ENCODE data around the gene DMD.
A peak's percentile ranks its signal among the peaks of the same experiment; 100 is the strongest.

The DMD gene

DNA sequence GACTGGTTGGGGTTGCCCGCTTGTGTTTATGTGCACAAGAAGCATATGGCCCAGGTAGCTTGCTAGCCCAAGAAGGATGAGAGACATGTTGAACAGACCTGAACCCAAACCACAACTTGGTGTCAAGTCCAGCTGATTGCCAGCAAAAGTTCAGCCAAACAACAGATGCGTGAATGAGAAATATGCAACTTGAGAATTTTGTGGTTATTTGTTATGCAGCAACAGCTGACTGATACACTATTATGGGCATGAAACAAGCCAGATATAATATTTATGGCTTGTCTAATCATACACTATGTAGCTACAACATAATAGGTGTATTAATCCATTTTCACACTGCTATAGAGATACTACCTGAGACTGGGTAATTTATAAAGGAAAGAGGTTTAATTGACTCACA lies 2073.2 kb downstream of the DMD start:
- ATAC-seq = no peak
- no peaks in the 10 kb centered on the region for H3K27me3 Mint-ChIP-seq
- H3K36me3 Mint-ChIP-seq = peaks cover 26% of the 10 kb centered on the region
- H3K9me3 Mint-ChIP-seq = no peaks in the 10 kb centered on the region
- no peak overlapping the region for H3K4me3 Mint-ChIP-seq
- peaks cover 12% of the 10 kb centered on the region for H3K4me1 Mint-ChIP-seq
- H3K27ac Mint-ChIP-seq = no peak overlapping the region

DNA sequence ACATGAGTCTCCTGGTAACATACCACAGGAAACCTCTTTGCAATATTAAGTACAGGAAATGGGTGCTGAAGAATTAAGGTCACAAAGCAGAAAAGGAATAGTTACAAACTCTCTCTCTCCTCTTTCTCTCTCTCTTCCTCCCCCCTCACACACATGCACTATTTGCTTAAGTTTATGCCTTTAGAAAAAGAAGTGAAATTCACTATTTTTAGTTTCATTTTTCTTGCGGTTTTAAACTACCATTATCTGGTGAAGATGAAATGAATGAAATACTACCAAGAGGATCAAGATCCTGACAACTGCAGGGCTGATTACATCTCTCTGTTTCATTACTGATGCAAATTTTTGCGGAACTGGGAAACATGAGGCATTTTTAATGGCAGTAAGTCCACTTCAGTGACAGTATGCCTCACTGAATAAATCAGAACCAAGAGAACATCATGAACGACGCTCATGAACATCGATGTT lies 2075.2 kb downstream of the DMD start:
- Mint-ChIP-seq H3K36me3 (peaks cover 18% of the 10 kb centered on the region), H3K4me1 (peaks cover 12% of the 10 kb centered on the region), H3K4me3 (peak overlapping the region; percentile 38), H3K27me3 (no peaks in the 10 kb centered on the region), H3K27ac (no peak overlapping the region), H3K9me3 (no peaks in the 10 kb centered on the region)
- ATAC-seq = peak; percentile 85

DNA sequence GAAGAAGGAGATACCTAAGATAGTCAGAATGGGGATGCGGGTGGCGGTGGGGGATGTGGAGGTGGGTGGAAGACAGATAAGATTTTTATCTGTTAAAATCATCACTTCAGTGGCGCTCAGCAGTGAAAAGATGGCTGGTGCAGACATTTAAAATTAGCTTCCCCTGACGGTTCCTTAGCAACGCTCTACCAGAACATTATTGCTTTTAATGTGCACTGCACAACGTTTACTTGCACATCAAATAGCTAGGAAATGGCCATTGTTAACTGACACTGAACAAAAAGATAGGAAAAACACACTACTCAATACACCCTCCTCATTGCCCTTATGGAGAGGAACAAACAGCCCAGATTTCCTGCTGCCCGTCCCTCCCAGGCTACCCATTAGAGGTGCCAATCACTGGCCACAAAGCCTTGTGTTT lies 2078.5 kb downstream of the DMD start:
- no peaks in the 10 kb centered on the region for H3K27me3 Mint-ChIP-seq
- H3K36me3 Mint-ChIP-seq = peaks cover 4% of the 10 kb centered on the region
- no peaks in the 10 kb centered on the region for H3K9me3 Mint-ChIP-seq
- no peak overlapping the region for H3K27ac Mint-ChIP-seq
- ATAC-seq = no peak
- H3K4me1 Mint-ChIP-seq = peaks cover 12% of the 10 kb centered on the region
- H3K4me3 Mint-ChIP-seq = no peak overlapping the region

DNA sequence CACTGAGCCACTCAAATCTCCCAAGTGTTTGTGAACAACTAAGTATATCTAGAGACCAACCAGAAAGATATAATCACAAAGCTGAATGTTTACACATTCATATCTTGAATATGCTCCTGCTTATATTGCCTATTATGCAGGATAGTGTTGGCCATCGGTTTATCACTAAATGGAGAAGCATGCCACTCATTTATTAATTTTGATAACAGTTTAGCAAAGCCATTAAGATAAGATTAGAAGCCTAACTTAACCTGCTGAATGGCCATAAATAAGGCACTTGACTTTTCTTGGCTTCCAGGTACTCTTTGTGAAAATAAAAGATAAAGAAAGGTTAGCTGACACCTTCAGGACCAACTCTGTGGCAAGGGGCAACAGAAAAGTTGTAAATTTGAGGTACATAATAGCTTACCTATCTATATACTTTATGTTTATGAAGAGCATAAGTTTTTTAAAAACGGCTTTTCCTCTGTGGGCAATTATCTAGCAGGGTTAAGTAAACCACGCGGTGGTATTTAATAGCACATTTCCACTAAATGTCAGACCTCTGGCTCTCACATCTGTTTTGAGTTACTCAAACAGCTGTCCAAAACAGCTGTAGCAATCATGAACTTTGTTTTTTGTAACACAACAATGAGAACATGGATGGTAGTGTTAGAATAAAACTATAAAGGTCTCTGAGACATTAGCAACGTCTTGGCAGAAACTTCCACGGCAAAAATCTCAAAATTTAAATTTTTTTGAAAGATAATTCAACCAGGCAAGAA lies 2080.7 kb downstream of the DMD start:
- Mint-ChIP-seq H3K4me3 (no peak overlapping the region), H3K9me3 (no peaks in the 10 kb centered on the region), H3K36me3 (peaks cover 13% of the 10 kb centered on the region), H3K4me1 (peaks cover 4% of the 10 kb centered on the region), H3K27ac (no peak overlapping the region), H3K27me3 (no peaks in the 10 kb centered on the region)
- ATAC-seq = no peak

DNA sequence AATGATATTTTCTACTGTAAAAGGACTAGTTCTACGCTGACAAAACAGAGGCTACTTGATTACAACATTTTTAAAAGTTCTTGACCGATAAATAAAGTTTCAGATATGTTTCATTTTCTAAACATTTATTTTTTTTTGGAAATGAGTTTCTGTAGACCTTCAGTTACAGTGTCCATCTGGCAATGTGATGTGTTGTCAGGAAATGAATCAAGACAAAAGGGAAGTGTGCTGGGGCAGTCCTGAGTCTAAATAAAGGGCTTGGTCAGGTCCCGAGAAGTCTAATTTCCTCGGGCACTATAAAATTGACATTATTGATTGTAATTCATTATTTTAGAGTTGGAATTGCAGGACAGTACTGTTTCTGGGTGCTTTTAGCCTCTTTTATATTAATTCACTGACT lies 2082.5 kb downstream of the DMD start:
- H3K4me1 Mint-ChIP-seq = no peaks in the 10 kb centered on the region
- H3K27me3 Mint-ChIP-seq = no peaks in the 10 kb centered on the region
- H3K4me3 Mint-ChIP-seq = no peak overlapping the region
- H3K36me3 Mint-ChIP-seq = peaks cover 17% of the 10 kb centered on the region
- no peaks in the 10 kb centered on the region for H3K9me3 Mint-ChIP-seq
- no peak overlapping the region for H3K27ac Mint-ChIP-seq
- ATAC-seq = no peak

DNA sequence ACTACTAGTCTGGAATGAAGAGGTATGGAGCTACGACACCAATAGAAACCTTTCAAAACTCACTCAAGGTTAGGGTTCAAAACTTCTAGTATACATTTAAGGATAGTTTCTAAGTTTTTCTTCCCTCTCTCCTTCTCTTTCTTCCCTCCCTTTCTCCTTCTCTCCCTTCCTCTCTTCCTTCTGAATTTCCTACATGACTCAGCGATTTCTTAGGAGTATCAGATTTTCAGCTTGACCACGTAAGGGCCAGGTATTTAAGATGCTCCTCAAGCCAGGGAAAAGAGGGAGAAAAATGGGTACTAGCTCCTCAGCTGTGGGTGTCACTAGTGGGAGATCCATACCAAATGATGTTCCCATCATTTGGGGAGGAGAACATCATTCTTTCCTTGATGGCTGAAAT lies 2083.6 kb downstream of the DMD start:
- Mint-ChIP-seq H3K36me3 (peaks cover 17% of the 10 kb centered on the region), H3K27ac (no peak overlapping the region), H3K4me1 (no peaks in the 10 kb centered on the region), H3K4me3 (no peak overlapping the region), H3K27me3 (no peaks in the 10 kb centered on the region), H3K9me3 (no peaks in the 10 kb centered on the region)
- ATAC-seq = no peak

DNA sequence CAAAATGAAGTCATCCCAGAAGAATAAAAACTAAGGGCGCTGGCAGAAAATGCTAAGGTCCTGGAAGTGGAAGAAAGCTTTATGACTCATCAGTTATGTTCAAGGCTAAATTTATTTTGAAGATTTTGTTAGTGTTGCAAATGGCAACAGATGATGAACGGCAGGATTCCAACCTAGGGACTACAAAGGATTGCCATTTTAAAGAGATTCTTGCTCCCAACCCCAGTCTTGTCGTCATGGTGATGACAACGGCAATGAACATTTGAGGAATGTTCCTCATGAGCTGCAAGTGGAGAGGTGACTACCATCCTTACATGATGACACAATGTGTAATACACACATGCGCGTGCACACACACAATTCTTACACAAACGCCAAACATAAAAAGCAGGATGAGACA lies 2085.1 kb downstream of the DMD start:
- H3K9me3 Mint-ChIP-seq = no peaks in the 10 kb centered on the region
- H3K4me3 Mint-ChIP-seq = no peak overlapping the region
- peaks cover 21% of the 10 kb centered on the region for H3K36me3 Mint-ChIP-seq
- no peaks in the 10 kb centered on the region for H3K4me1 Mint-ChIP-seq
- H3K27me3 Mint-ChIP-seq = no peaks in the 10 kb centered on the region
- ATAC-seq = no peak
- no peak overlapping the region for H3K27ac Mint-ChIP-seq

DNA sequence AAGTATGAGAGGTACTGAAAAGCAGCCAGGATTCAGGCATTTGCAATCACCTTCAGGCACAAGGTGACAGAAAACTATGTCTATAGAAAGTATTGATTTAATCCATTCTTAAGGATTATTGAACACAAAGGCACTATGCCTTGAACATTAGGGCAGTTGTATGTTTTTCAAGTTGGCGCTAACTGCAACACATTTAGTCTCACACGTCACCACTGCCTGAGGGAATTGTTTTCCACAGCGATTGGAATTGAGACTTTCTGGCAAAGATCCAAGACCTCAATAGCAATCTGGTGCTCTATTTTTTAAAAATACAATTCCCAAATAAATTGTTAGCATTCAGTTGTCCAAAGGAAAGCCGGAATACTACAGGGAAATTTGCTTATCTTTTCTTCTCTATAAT lies 2086.8 kb downstream of the DMD start:
- H3K36me3 Mint-ChIP-seq = peaks cover 21% of the 10 kb centered on the region
- H3K9me3 Mint-ChIP-seq = no peaks in the 10 kb centered on the region
- no peak overlapping the region for H3K27ac Mint-ChIP-seq
- no peaks in the 10 kb centered on the region for H3K27me3 Mint-ChIP-seq
- no peak overlapping the region for H3K4me3 Mint-ChIP-seq
- ATAC-seq = no peak
- H3K4me1 Mint-ChIP-seq = no peaks in the 10 kb centered on the region

DNA sequence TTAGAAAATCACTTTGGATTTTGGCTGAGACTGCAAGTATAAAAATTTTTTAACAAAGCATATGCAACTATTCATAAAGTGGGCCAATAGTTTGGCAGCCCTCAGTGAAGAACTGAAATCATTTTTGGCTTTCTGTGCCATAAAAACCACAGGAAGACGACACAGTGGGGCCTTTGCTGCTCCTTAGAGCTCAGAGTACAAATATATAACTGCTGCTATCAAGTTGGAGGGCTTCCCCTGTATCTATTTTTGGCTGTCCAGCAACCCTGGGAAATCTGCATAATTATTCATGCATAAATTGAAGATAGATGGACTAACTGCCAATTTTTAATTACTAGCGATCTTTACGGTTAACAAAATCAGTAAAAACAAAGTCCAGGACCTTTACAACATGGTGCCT lies 2088.0 kb downstream of the DMD start:
- Mint-ChIP-seq H3K4me1 (no peaks in the 10 kb centered on the region), H3K9me3 (no peaks in the 10 kb centered on the region)

DNA sequence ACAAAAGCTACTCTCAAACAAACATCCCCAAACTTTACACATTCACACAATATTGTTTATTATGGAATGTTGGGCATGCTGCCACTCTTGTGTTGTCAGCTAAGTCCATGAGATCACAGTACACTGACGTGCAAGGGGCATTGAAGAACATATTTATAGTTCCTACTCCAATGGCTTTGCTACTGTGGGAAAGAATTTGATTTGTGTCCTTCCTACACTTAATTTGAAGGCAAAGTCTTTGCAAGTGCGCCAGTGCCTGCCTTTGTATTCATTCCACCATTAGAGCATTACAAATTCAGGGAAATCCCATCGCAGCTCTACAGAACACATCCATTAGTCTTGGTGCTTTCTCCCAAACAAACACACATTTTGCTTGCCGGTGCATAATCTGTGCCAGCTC lies 2094.1 kb downstream of the DMD start:
- ATAC-seq = no peak
- H3K4me1 Mint-ChIP-seq = no peaks in the 10 kb centered on the region
- H3K4me3 Mint-ChIP-seq = no peak overlapping the region
- H3K27ac Mint-ChIP-seq = no peak overlapping the region
- peaks cover 2% of the 10 kb centered on the region for H3K36me3 Mint-ChIP-seq
- peaks cover 13% of the 10 kb centered on the region for H3K27me3 Mint-ChIP-seq
- no peaks in the 10 kb centered on the region for H3K9me3 Mint-ChIP-seq

More for the DNA sequence above, 2088.0 kb downstream of the DMD start:
- Mint-ChIP-seq H3K27me3 (no peaks in the 10 kb centered on the region), H3K36me3 (peaks cover 21% of the 10 kb centered on the region), H3K27ac (no peak overlapping the region), H3K4me3 (no peak overlapping the region)
- no peak for ATAC-seq

DNA sequence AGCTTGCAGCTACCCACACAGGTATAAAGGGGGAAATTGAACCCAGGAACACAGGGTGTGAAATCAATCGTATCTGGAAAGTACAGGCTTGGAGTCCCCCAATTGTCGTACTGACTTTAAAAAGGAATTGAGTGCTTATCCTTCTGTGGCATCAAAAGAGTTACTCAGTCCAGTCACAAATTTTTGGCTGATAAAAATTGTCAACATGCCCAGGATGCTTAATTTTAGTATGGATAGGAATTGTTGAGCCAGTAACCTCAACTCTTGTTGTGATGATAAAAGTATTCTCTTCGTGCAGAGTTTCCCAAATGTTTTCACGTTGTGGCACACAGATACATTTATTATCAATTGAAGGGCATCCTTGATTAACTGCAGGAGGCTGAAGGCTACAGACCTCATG lies 2096.0 kb downstream of the DMD start:
- Mint-ChIP-seq H3K9me3 (no peaks in the 10 kb centered on the region), H3K4me1 (no peaks in the 10 kb centered on the region), H3K36me3 (no peaks in the 10 kb centered on the region), H3K27me3 (peaks cover 13% of the 10 kb centered on the region), H3K4me3 (no peak overlapping the region), H3K27ac (no peak overlapping the region)
- ATAC-seq = no peak

DNA sequence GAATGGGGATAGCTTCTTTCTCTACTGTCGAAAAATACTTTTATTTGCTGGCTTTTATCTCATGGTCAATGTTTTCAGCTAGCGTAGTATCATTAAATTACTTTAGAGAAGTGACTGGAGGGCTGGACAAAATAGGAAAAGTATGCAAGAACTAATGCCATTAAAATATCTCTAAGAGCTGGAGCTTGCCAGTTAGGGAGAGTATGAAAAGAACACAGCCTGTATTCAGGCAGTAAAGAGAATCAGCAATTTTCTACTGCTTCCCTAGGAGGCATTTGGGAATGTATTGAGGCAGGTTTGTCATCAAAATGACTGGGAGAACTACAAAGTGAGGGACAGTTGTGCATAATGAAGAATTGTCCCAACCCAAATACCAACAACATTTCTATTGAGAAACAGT lies 2096.5 kb downstream of the DMD start:
- Mint-ChIP-seq H3K9me3 (no peaks in the 10 kb centered on the region), H3K4me3 (no peak overlapping the region), H3K27me3 (peaks cover 13% of the 10 kb centered on the region), H3K36me3 (no peaks in the 10 kb centered on the region), H3K27ac (no peak overlapping the region), H3K4me1 (no peaks in the 10 kb centered on the region)
- ATAC-seq = no peak

DNA sequence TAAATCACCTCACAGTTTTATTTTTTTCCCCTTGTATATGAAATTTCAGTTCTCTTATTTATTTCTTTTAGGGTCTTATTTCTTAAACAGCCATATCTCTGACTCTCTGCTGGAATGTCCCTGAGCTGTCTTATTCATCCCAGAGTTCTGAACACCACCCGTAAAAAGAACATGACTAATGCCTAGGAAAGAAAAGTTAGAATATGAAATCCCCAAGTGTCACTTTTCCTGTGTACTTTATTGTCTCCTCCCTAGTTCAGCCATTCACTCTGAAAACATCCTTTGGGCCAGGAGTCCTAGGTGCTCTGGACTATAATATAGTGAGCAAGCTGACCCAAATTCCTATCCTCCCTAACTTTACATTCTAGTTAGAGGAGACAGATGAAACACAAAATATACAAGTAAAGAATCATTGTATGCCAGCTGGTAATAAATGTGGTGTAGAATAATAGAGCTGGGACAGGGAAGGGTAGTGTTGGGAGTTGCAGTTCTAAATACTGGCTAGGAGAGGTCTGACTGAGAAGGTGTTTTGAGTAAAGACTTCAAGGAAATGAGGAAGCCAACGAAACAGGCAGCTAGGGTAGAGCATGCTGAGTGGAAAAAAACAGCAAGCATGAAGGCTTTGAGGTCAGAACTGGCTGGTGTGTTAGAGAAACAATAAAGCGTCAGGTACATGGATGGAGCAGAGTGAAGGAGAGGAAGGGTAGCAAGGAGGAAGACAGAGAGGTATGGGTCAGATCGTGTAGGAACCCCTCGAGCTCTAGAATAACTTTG lies 2098.9 kb downstream of the DMD start:
- H3K4me3 Mint-ChIP-seq = no peak overlapping the region
- no peak overlapping the region for H3K27ac Mint-ChIP-seq
- no peaks in the 10 kb centered on the region for H3K36me3 Mint-ChIP-seq
- peaks cover 13% of the 10 kb centered on the region for H3K27me3 Mint-ChIP-seq
- no peaks in the 10 kb centered on the region for H3K9me3 Mint-ChIP-seq
- no peak for ATAC-seq
- H3K4me1 Mint-ChIP-seq = no peaks in the 10 kb centered on the region

DNA sequence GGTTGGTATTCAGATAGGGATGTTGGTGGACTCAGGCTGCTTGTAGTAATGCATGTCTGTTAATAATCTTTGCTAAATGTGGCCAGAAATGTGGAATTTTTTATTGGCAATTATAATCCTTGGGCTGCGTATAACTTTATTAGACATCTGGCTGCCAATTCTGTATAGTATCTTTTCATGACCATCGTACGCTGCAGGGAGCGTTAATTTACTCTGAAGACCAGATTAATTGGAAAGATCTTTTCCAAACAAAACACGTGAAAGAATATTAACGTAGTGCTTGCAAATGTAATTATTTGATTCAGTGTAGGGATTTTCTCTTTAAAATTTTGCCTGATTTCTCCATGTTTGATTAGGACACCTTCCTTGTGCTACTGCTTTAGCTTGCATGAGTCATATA lies 2100.7 kb downstream of the DMD start:
- H3K4me1 Mint-ChIP-seq = no peaks in the 10 kb centered on the region
- H3K36me3 Mint-ChIP-seq = no peaks in the 10 kb centered on the region
- H3K27ac Mint-ChIP-seq = no peak overlapping the region

DNA sequence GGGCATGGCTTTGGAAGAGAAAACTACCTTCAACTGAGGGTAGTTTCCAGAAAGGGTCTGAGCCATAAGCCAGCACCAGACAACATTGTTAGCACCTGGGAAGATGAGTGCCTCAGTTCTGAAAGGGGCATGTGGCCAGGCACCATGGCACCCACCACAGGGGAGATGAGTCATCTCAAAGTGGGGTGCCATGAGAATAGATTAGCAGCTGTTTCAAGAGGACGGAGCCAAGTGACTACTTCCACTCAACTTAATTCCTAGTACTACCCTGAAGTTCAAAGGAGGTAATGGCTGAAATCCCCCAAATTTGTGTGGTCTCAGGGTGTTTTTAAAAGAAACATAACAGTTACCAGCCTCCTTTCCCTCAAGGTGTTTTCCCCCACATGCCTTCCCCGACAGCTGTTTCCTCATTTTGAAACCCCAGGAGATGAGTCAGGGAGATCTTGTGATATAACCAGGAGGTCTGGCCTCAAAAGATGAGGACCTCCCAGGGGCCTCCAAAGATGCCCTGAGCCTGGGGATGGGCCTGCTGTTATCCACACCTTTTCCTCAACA lies 2111.7 kb downstream of the DMD start:
- peak; percentile 89 for ATAC-seq
- H3K36me3 Mint-ChIP-seq = no peaks in the 10 kb centered on the region
- H3K27me3 Mint-ChIP-seq = no peaks in the 10 kb centered on the region
- peak overlapping the region; percentile 46 for H3K27ac Mint-ChIP-seq
- peaks cover 2% of the 10 kb centered on the region for H3K9me3 Mint-ChIP-seq
- peaks cover 10% of the 10 kb centered on the region for H3K4me1 Mint-ChIP-seq
- H3K4me3 Mint-ChIP-seq = no peak overlapping the region

More for the DNA sequence above, 2100.7 kb downstream of the DMD start:
- Mint-ChIP-seq H3K27me3 (peaks cover 13% of the 10 kb centered on the region), H3K4me3 (no peak overlapping the region), H3K9me3 (no peaks in the 10 kb centered on the region)
- no peak for ATAC-seq

DNA sequence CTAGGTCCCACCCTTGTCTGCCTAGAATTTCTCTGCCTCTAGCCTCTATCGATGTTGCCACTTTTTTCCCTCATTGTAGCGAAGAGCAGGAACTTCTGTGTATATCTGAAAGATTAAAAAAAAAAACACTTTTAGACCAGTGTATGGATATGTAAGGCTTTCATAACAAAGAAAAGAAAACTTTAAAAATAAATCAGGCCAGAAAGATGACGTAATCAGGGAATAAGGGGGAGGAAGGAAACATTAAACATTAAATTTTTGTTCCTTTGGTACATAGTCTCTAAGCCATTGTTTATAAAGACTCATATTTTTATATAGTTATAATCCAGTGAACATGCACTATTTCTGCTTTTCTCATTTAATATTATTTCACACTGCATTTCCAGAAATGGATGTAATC lies 2113.3 kb downstream of the DMD start:
- Mint-ChIP-seq H3K4me1 (peaks cover 14% of the 10 kb centered on the region), H3K4me3 (no peak overlapping the region), H3K27me3 (no peaks in the 10 kb centered on the region), H3K36me3 (no peaks in the 10 kb centered on the region), H3K27ac (no peak overlapping the region), H3K9me3 (peaks cover 2% of the 10 kb centered on the region)
- ATAC-seq = no peak
